H9 (cell line): ENCODE results near the gene CDC37L1. TPM values are rescaled to one million over a fixed set of nuclear protein-coding genes. Genes with fewer than 3 reads are reported as not detected.

Experiments used
- DNase-seq: peaks from one replicate; pipeline ENCODE4 v3.0.0-alpha.2; 2017
- H2AFZ ChIP-seq: one replicate; pipeline ENCODE4 v1.6.1; 2013; ENCODE audit warnings: mild to moderate bottlenecking, low read length, control low read depth, moderate library complexity
- H2AK5ac ChIP-seq: 2 replicates; pipeline ENCODE4 v1.6.1; 2013; ENCODE audit warnings: low read length, control low read depth, mixed read lengths; ENCODE audit not compliant: insufficient read length
- H2BK120ac ChIP-seq: one replicate; pipeline ENCODE4 v1.6.1; 2013; ENCODE audit warnings: low read depth, mild to moderate bottlenecking, low read length, control low read depth, inconsistent platforms; ENCODE audit not compliant: poor library complexity, severe bottlenecking
- H2BK12ac ChIP-seq: 2 replicates; pipeline ENCODE4 v1.6.1; 2013; ENCODE audit warnings: low read length, control low read depth, mixed read lengths, low read depth; ENCODE audit not compliant: insufficient read length
- H2BK15ac ChIP-seq: 2 replicates; pipeline ENCODE4 v1.6.1; 2013; ENCODE audit warnings: low read depth, low read length, control low read depth
- H2BK20ac ChIP-seq: one replicate; pipeline ENCODE4 v1.6.1; 2013; ENCODE audit warnings: low read depth, mild to moderate bottlenecking, low read length, control low read depth, inconsistent platforms; ENCODE audit not compliant: poor library complexity, severe bottlenecking
- H2BK5ac ChIP-seq: 2 replicates; pipeline ENCODE4 v1.6.1; 2013; ENCODE audit warnings: low read length, control low read depth, mixed read lengths; ENCODE audit not compliant: insufficient read length
- H3K14ac ChIP-seq: 2 replicates; pipeline ENCODE4 v1.6.1; 2013; ENCODE audit warnings: low read length, control low read depth; ENCODE audit not compliant: insufficient read depth
- H3K18ac ChIP-seq: 2 replicates; pipeline ENCODE4 v1.6.1; 2013; ENCODE audit warnings: low read depth, mild to moderate bottlenecking, mixed read lengths, low read length, control low read depth; ENCODE audit not compliant: insufficient read length
- H3K23ac ChIP-seq: 2 replicates; pipeline ENCODE4 v1.6.1; 2013; ENCODE audit warnings: low read length, control low read depth, mixed read lengths, low read depth; ENCODE audit not compliant: insufficient read length
- H3K23me2 ChIP-seq: 2 replicates; pipeline ENCODE4 v1.6.1; 2013; ENCODE audit warnings: low read depth, mild to moderate bottlenecking, mixed read lengths, low read length, control low read depth; ENCODE audit not compliant: insufficient read length, poor library complexity, severe bottlenecking
- H3K27ac ChIP-seq: 2 replicates; pipeline ENCODE4 v1.5.1; 2013; ENCODE audit warnings: low read length, control low read depth, mixed read lengths, low read depth; ENCODE audit not compliant: insufficient read length
- H3K27me3 ChIP-seq: 2 replicates; pipeline ENCODE4 v1.6.1; 2013; ENCODE audit warnings: low read length, control low read depth, inconsistent platforms; ENCODE audit not compliant: insufficient read depth
- H3K4ac ChIP-seq: 2 replicates; pipeline ENCODE4 v1.6.1; 2013; ENCODE audit warnings: low read depth, mild to moderate bottlenecking, control low read depth, inconsistent platforms, low read length, moderate library complexity
- H3K4me1 ChIP-seq: 2 replicates; pipeline ENCODE4 v1.6.1; 2013; ENCODE audit warnings: low read length, control low read depth, inconsistent platforms; ENCODE audit not compliant: insufficient read depth
- H3K4me2 ChIP-seq: 2 replicates; pipeline ENCODE4 v1.6.1; 2013; ENCODE audit warnings: low read length, control low read depth, mixed read lengths; ENCODE audit not compliant: insufficient read length, insufficient read depth
- H3K56ac ChIP-seq: 2 replicates; pipeline ENCODE4 v1.6.1; 2013; ENCODE audit warnings: low read depth, mild to moderate bottlenecking, mixed read lengths, low read length, control low read depth; ENCODE audit not compliant: insufficient read length
- H3K79me1 ChIP-seq: 2 replicates; pipeline ENCODE4 v1.6.1; 2013; ENCODE audit warnings: low read depth, mild to moderate bottlenecking, moderate library complexity, low read length, control low read depth, inconsistent platforms; ENCODE audit not compliant: insufficient read depth, poor library complexity, severe bottlenecking
- H3K79me2 ChIP-seq: 2 replicates; pipeline ENCODE4 v1.6.1; 2013; ENCODE audit warnings: low read length, control low read depth, inconsistent platforms; ENCODE audit not compliant: insufficient read depth
- H3K9ac ChIP-seq: 2 replicates; pipeline ENCODE4 v1.6.1; 2013; ENCODE audit warnings: low read length, control low read depth, mixed read lengths; ENCODE audit not compliant: insufficient read length; ENCODE audit errors: extremely low read depth
- H3K9me3 ChIP-seq: one replicate; pipeline ENCODE4 v1.6.1; 2013; ENCODE audit warnings: low read depth, low read length, inconsistent platforms; ENCODE audit not compliant: control insufficient read depth
- H3T11ph ChIP-seq: one replicate; pipeline ENCODE4 v1.6.1; 2013; ENCODE audit warnings: mild to moderate bottlenecking, low read length, control low read depth, inconsistent platforms
- H4K20me1 ChIP-seq: one replicate; pipeline ENCODE4 v1.6.1; 2013; ENCODE audit not compliant: control insufficient read depth, insufficient read length, insufficient read depth
- H4K5ac ChIP-seq: 2 replicates; pipeline ENCODE4 v1.6.1; 2013; ENCODE audit warnings: low read depth, mild to moderate bottlenecking, mixed read lengths, low read length, control low read depth; ENCODE audit not compliant: insufficient read length
- H4K8ac ChIP-seq: replicated peaks from 2 replicates; pipeline ENCODE4 v1.6.1; 2013; ENCODE audit warnings: low read length, control low read depth, mixed read lengths, low read depth; ENCODE audit not compliant: insufficient read length
- H4K91ac ChIP-seq: 2 replicates; pipeline ENCODE4 v1.6.1; 2013; ENCODE audit warnings: low read depth, mild to moderate bottlenecking, moderate library complexity, mixed read lengths, low read length, control low read depth; ENCODE audit not compliant: insufficient read length
- H3K27ac Mint-ChIP-seq, 3 experiments: 2 replicates in 2 of 3; 3 replicates in 1 of 3; pipeline ENCODE4 v1.8.0; 2020 to 2021; ENCODE audit warnings: mixed read lengths in 3 of 3, mild to moderate bottlenecking in 1 of 3, moderate library complexity in 1 of 3
- H3K27me3 Mint-ChIP-seq: 2 replicates; pipeline ENCODE4 v1.8.0; 2021; ENCODE audit warnings: low read depth, mild to moderate bottlenecking, moderate library complexity, mixed read lengths
- H3K36me3 Mint-ChIP-seq, 3 experiments: 2 replicates in 2 of 3; 3 replicates in 1 of 3; pipeline ENCODE4 v1.8.0; 2020 to 2021; ENCODE audit warnings: low read depth in 3 of 3, mixed read lengths in 3 of 3; ENCODE audit not compliant: insufficient read depth in 1 of 3
- H3K4me1 Mint-ChIP-seq, 2 experiments: 2 replicates each; pipeline ENCODE4 v1.8.0; 2020; ENCODE audit warnings: mixed read lengths in 2 of 2
- H3K4me3 Mint-ChIP-seq, 2 experiments: 2 replicates in 1 of 2; 3 replicates in 1 of 2; pipeline ENCODE4 v1.8.0; 2020 to 2021; ENCODE audit warnings: mild to moderate bottlenecking in 2 of 2, mixed read lengths in 2 of 2, moderate library complexity in 1 of 2
- H3K9me3 Mint-ChIP-seq, 2 experiments: 2 replicates in 1 of 2; 3 replicates in 1 of 2; pipeline ENCODE4 v1.8.0; 2020; ENCODE audit warnings: mild to moderate bottlenecking in 2 of 2, mixed read lengths in 2 of 2, moderate library complexity in 1 of 2
- CTCF ChIP-seq: fragments of 200-600 bp; sonication (generic); conservative IDR thresholded peaks from 3 replicates; pipeline ENCODE4 v1.8.0; 2021; ENCODE audit warnings: antibody characterized with exemption, mild to moderate bottlenecking
- WGBS: extraction: QIAGEN DNeasy Blood & Tissue Kit; methylation state at CpG from one replicate; pipeline ENCODE4 v1.1.7; 2013; ENCODE audit warnings: missing lambda C conversion rate, low lambda C conversion rate, mixed read lengths; ENCODE audit not compliant: insufficient read length; ENCODE audit errors: extremely low coverage; 5-methylcytosine and 5-hydroxymethylcytosine counted together
- total RNA-seq: library from RNA; stranded (reverse); gene quantifications from 2 replicates; pipeline ENCODE4 v1.2.1, GENCODE V29; 2021

The CDC37L1 gene
- total RNA-seq, 1 experiment from 2014 or later = 17.6 TPM

- Histone ChIP-seq H3T11ph (no peak overlapping the region), H2AK5ac (no peak overlapping the region), H3K18ac (no peak overlapping the region), H4K20me1 (no peaks in the 10 kb centered on the region), H3K23ac (no peak overlapping the region), H2BK120ac (no peak overlapping the region), H3K14ac (no peak overlapping the region), H3K27me3 (no peaks in the 10 kb centered on the region), H3K79me2 (no peaks in the 10 kb centered on the region), H4K91ac (no peak overlapping the region), H3K27ac (no peak overlapping the region), H2AFZ (no peak overlapping the region), H3K23me2 (no peaks in the 10 kb centered on the region), H3K79me1 (no peaks in the 10 kb centered on the region), H2BK5ac (no peak overlapping the region), H4K5ac (no peak overlapping the region), H2BK20ac (no peak overlapping the region), H2BK12ac (no peak overlapping the region), H3K4ac (no peak overlapping the region), H3K9me3 (no peaks in the 10 kb centered on the region), H3K56ac (no peak overlapping the region), H2BK15ac (no peak overlapping the region), H3K4me1 (no peaks in the 10 kb centered on the region), H4K8ac (no peak overlapping the region), H3K4me2 (no peak overlapping the region), H3K9ac (no peak overlapping the region)
- TF ChIP-seq CTCF = no peak
- no peak overlapping the region for H3K4me3 Mint-ChIP-seq
- no peaks in the 10 kb centered on the region for H3K9me3 Mint-ChIP-seq
- no peak overlapping the region for H3K27ac Mint-ChIP-seq
- no peaks in the 10 kb centered on the region for H3K27me3 Mint-ChIP-seq
- H3K4me1 Mint-ChIP-seq = no peaks in the 10 kb centered on the region
- H3K36me3 Mint-ChIP-seq = peaks cover 2 to 31% (median 30%) of the 10 kb centered on the region in 3 experiments; a peak in 5 of 7 replicates
- no peak for DNase-seq
- no CpG with 5 or more reads among the region's 3 CpGs for WGBS
Observed at GRCh38 chr9:4700091-4700490, 20.7 kb downstream of the CDC37L1 start.
